HEK293 (cell line): ENCODE measurements around the gene CNNM1.
A peak's percentile ranks its signal among the peaks of the same experiment; 100 is the strongest.

Experiments
- CTCF ChIA-PET: fragments of 350-600 bp; formaldehyde crosslinking; extraction: SDS; loops from one replicate; lab custom pipeline; 2021; ENCODE audit warnings: antibody characterized with exemption; lab: Yijun Ruan, JAX
- POLR2A ChIA-PET: fragments of 300-600 bp; formaldehyde crosslinking; extraction: SDS; loops from one replicate; lab custom pipeline; 2020; ENCODE audit warnings: antibody characterized with exemption, inconsistent platforms; lab: Yijun Ruan, JAX
- H3K27ac ChIP-seq: fragments of 200-500 bp; sonication (Bioruptor generic); 2 replicates; pipeline ENCODE4 v1.5.1; 2014; ENCODE audit warnings: low read depth, low read length, control low read depth, inconsistent platforms; ENCODE audit errors: extremely low read depth
- H3K36me3 ChIP-seq, 2 experiments: fragments of 200-500 bp in 1 of 2; sonication (Bioruptor generic) in 1 of 2; 1 replicate in 1 of 2; 2 replicates in 1 of 2; pipeline ENCODE4 v1.5.1; 2014 to 2017; ENCODE audit warnings: inconsistent platforms in 2 of 2, low read length in 2 of 2; ENCODE audit not compliant: control insufficient read depth in 2 of 2, insufficient read depth in 1 of 2
- H3K4me1 ChIP-seq: fragments of 200-500 bp; sonication (Bioruptor generic); 2 replicates; pipeline ENCODE4 v1.5.1; 2014; ENCODE audit warnings: mild to moderate bottlenecking, low read length, inconsistent platforms; ENCODE audit not compliant: control insufficient read depth, insufficient read depth
- H3K4me3 ChIP-seq: 2 replicates; pipeline ENCODE4 v1.5.1; 2011; ENCODE audit warnings: low read depth, mild to moderate bottlenecking, control low read depth, low read length, moderate library complexity
- H3K9me3 ChIP-seq: fragments of 200-500 bp; sonication (Bioruptor generic); 2 replicates; pipeline ENCODE4 v1.5.1; 2014; ENCODE audit warnings: low read depth, low read length, inconsistent platforms; ENCODE audit not compliant: control insufficient read depth, insufficient read depth
- BCL11A ChIP-seq: fragments of 450-650 bp; formaldehyde crosslinking; IDR thresholded peaks from 2 replicates; pipeline ENCODE4 v1.5.1; 2016; ENCODE audit warnings: low read depth, missing biosample characterization, missing genetic modification characterization
- KLF16 ChIP-seq: fragments of 450-650 bp; formaldehyde crosslinking; IDR thresholded peaks from 2 replicates; pipeline ENCODE4 v1.5.1; 2017; ENCODE audit warnings: missing biosample characterization, missing genetic modification characterization
- MEIS1 ChIP-seq: sonication (generic); formaldehyde crosslinking; IDR thresholded peaks from 2 replicates; pipeline ENCODE4 v1.8.1; 2022; ENCODE audit warnings: missing genetic modification reagents, mild to moderate bottlenecking, borderline replicate concordance
- PRDM1 ChIP-seq: fragments of 450-650 bp; formaldehyde crosslinking; IDR thresholded peaks from 2 replicates; pipeline ENCODE4; 2016; ENCODE audit warnings: missing biosample characterization, missing genetic modification characterization
- YY2 ChIP-seq: fragments of 450-650 bp; formaldehyde crosslinking; IDR thresholded peaks from 2 replicates; pipeline ENCODE4 v1.5.1; 2016; ENCODE audit warnings: missing biosample characterization, missing genetic modification characterization
- ZBTB11 ChIP-seq: fragments of 450-650 bp; formaldehyde crosslinking; conservative IDR thresholded peaks from 2 replicates; pipeline ENCODE4 v1.5.1; 2016; ENCODE audit warnings: low read depth, missing biosample characterization, missing genetic modification characterization
- ZNF112 ChIP-seq: fragments of 450-650 bp; formaldehyde crosslinking; IDR thresholded peaks from 2 replicates; pipeline ENCODE4 v1.5.0; 2017; ENCODE audit warnings: missing biosample characterization, missing genetic modification characterization
- ZNF133 ChIP-seq: fragments of 450-650 bp; formaldehyde crosslinking; IDR thresholded peaks from 2 replicates; pipeline ENCODE4 v1.5.1; 2016; ENCODE audit warnings: missing biosample characterization, missing genetic modification characterization
- ZNF157 ChIP-seq: fragments of 450-650 bp; formaldehyde crosslinking; IDR thresholded peaks from 2 replicates; pipeline ENCODE4 v1.5.1; 2016; ENCODE audit warnings: missing biosample characterization, missing genetic modification characterization
- ZNF366 ChIP-seq: fragments of 450-650 bp; formaldehyde crosslinking; conservative IDR thresholded peaks from 2 replicates; pipeline ENCODE4 v1.5.1; 2016; ENCODE audit warnings: missing biosample characterization, missing genetic modification characterization
- ZNF394 ChIP-seq: fragments of 450-650 bp; formaldehyde crosslinking; IDR thresholded peaks from 2 replicates; pipeline ENCODE4 v1.5.1; 2016; ENCODE audit warnings: missing biosample characterization, missing genetic modification characterization, mild to moderate bottlenecking, moderate library complexity, borderline replicate concordance
- ZNF558 ChIP-seq: fragments of 450-650 bp; formaldehyde crosslinking; IDR thresholded peaks from 2 replicates; pipeline ENCODE4 v1.5.1; 2016; ENCODE audit warnings: missing biosample characterization, missing genetic modification characterization
- ZNF585B ChIP-seq: fragments of 450-650 bp; formaldehyde crosslinking; IDR thresholded peaks from 2 replicates; pipeline ENCODE4 v1.5.1; 2016; ENCODE audit warnings: missing biosample characterization, missing genetic modification characterization
- ZNF610 ChIP-seq: fragments of 450-650 bp; formaldehyde crosslinking; IDR thresholded peaks from 2 replicates; pipeline ENCODE4 v1.5.1; 2016; ENCODE audit warnings: missing biosample characterization, missing genetic modification characterization, borderline replicate concordance
- ZNF701 ChIP-seq: fragments of 450-650 bp; formaldehyde crosslinking; IDR thresholded peaks from 2 replicates; pipeline ENCODE4 v1.5.1; 2016; ENCODE audit warnings: missing biosample characterization, missing genetic modification characterization
- ZNF768 ChIP-seq: fragments of 450-650 bp; formaldehyde crosslinking; IDR thresholded peaks from 2 replicates; pipeline ENCODE4 v1.5.1; 2018; ENCODE audit warnings: missing biosample characterization, mild to moderate bottlenecking, missing genetic modification characterization
- ZSCAN23 ChIP-seq: fragments of 450-650 bp; formaldehyde crosslinking; IDR thresholded peaks from 2 replicates; pipeline ENCODE4 v1.5.1; 2016; ENCODE audit warnings: missing biosample characterization, missing genetic modification characterization
- TF ChIP-seq, protein P1 (sequence below): fragments of 450-650 bp; formaldehyde crosslinking; IDR thresholded peaks from 2 replicates; pipeline ENCODE4 v1.5.1; 2017; ENCODE audit warnings: missing biosample characterization, missing genetic modification characterization
- TF ChIP-seq, protein P2 (sequence below): fragments of 450-650 bp; formaldehyde crosslinking; IDR thresholded peaks from 2 replicates; pipeline ENCODE4 v1.5.1; 2016; ENCODE audit warnings: missing biosample characterization, missing genetic modification characterization

Gene CNNM1

DNA sequence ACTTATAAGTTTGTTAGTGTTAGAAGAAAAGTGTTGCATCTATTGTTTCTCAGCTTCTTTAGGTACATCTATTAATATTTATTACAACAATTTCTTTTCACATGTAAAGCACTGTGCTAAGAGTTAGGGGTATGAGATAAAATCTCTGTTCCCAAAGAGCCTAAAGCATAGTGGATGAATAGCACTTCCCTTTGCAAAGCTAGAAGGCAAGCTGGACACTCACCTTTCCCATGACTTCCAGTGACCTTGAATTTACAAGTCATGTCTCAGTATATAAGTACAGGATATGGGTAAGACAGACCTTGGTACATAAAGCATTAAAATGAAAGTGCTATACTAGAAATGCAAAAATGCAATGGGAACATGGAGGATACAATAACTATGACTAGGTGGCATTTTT is 8.7 kb downstream of the CNNM1 start:
- ChIA-PET CTCF (interaction anchor here (1.5 kb wide), 1 partner anchor 32 kb away, joined by 3 read pairs; no protein-coding TSS in a partner anchor), POLR2A (no interaction called here)
- TF ChIP-seq YY2 (tag by site-specific recombination): no peak
- no peak for TF ChIP-seq ZNF768
- no peak for TF ChIP-seq ZNF112
- no peak for TF ChIP-seq BCL11A
- TF ChIP-seq ZNF610 (tag by site-specific recombination): no peak
- no peak for TF ChIP-seq KLF16
- TF ChIP-seq PRDM1 (tag by site-specific recombination): no peak
- no peak for TF ChIP-seq ZNF558 (tag by site-specific recombination)
- no peak for TF ChIP-seq ZBTB11
- TF ChIP-seq ZNF394: no peak
- no peak for TF ChIP-seq MEIS1 (CRISPR knock-in tag)
- TF ChIP-seq ZNF366 (tag by site-specific recombination): no peak
- no peak for TF ChIP-seq ZNF701 (tag by site-specific recombination)
- no peak for TF ChIP-seq ZSCAN23 (tag by site-specific recombination)
- TF ChIP-seq, protein P1, sequence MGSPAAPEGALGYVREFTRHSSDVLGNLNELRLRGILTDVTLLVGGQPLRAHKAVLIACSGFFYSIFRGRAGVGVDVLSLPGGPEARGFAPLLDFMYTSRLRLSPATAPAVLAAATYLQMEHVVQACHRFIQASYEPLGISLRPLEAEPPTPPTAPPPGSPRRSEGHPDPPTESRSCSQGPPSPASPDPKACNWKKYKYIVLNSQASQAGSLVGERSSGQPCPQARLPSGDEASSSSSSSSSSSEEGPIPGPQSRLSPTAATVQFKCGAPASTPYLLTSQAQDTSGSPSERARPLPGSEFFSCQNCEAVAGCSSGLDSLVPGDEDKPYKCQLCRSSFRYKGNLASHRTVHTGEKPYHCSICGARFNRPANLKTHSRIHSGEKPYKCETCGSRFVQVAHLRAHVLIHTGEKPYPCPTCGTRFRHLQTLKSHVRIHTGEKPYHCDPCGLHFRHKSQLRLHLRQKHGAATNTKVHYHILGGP (tag by site-specific recombination): no peak
- TF ChIP-seq ZNF585B (tag by site-specific recombination): no peak
- no peak for TF ChIP-seq ZNF157 (tag by site-specific recombination)
- peaks cover 0 to 4% of the 10 kb centered on the region in 2 experiments; a peak in 2 of 3 replicates for H3K36me3 ChIP-seq
- no peaks in the 10 kb centered on the region for H3K9me3 ChIP-seq
- H3K27ac ChIP-seq: no peak overlapping the region
- no peak overlapping the region for H3K4me3 ChIP-seq
- peaks cover 16% of the 10 kb centered on the region for H3K4me1 ChIP-seq

GRCh38 chr10:99339077-99339476 is 9.9 kb downstream of the CNNM1 start:
- H3K4me1 ChIP-seq: peaks cover 16% of the 10 kb centered on the region
- TF ChIP-seq, protein P2, sequence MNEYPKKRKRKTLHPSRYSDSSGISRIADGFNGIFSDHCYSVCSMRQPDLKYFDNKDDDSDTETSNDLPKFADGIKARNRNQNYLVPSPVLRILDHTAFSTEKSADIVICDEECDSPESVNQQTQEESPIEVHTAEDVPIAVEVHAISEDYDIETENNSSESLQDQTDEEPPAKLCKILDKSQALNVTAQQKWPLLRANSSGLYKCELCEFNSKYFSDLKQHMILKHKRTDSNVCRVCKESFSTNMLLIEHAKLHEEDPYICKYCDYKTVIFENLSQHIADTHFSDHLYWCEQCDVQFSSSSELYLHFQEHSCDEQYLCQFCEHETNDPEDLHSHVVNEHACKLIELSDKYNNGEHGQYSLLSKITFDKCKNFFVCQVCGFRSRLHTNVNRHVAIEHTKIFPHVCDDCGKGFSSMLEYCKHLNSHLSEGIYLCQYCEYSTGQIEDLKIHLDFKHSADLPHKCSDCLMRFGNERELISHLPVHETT (tag by site-specific recombination): no peak
- TF ChIP-seq ZNF133 (tag by site-specific recombination): peak; percentile 29; the same call in 1 of the 2 replicates
- H3K27ac ChIP-seq: no peak overlapping the region
- peaks cover 0 to 4% of the 10 kb centered on the region in 2 experiments; a peak in 2 of 3 replicates for H3K36me3 ChIP-seq
- CTCF ChIA-PET: no interaction called here
- POLR2A ChIA-PET: no interaction called here
- no peak overlapping the region for H3K4me3 ChIP-seq
- H3K9me3 ChIP-seq: no peaks in the 10 kb centered on the region
